ENCODE data around the gene LRRC75A.

- TF ChIP-seq POLR2A (IDR thresholded peaks at IDR 0.05) (no peak), CTCF (IDR thresholded peaks at IDR 0.05) (no peak)
Measured at GRCh38 chr17:16422416-16422815, 69.6 kb downstream of the LRRC75A start.
